ENCODE measurements around the gene ARSK.

GRCh38 chr5:95519681-95520080 is 35.2 kb upstream of the ARSK start:
- TF ChIP-seq CTCF (IDR thresholded peaks at IDR 0.05) = no peak
- TF ChIP-seq EZH2 (IDR thresholded peaks at IDR 0.05; ENCODE audit: borderline replicate concordance, insufficient read depth, low read depth, low read length, poor library complexity, severe bottlenecking) = no peak

All from B cell (primary cell).